GM21360 (cell line): Measurements from ENCODE around the gene INTS11.

Source experiments
- ATAC-seq: cut with Tn5 transposase; IDR thresholded peaks from one replicate; pipeline ENCODE4 v1.9.1; 2021; ENCODE audit warnings: mild to moderate bottlenecking, moderate library complexity; ENCODE audit not compliant: unreplicated experiment

INTS11 gene

GRCh38 chr1:1303736-1304135 lies 20.7 kb downstream of the INTS11 start:
- no peak for ATAC-seq

- no peak for ATAC-seq
Observed at GRCh38 chr1:1302951-1303509, 21.4 kb downstream of the INTS11 start.

- no peak for ATAC-seq
Observed at GRCh38 chr1:1302006-1302430, 22.4 kb downstream of the INTS11 start.

GRCh38 chr1:1300352-1300739 lies 24.1 kb downstream of the INTS11 start:
- no peak for ATAC-seq

- ATAC-seq, result no peak
Observed at GRCh38 chr1:1299686-1300351, 24.6 kb downstream of the INTS11 start.

GRCh38 chr1:1298861-1299685 lies 25.4 kb downstream of the INTS11 start:
- ATAC-seq, result no peak

- no peak for ATAC-seq
Observed at GRCh38 chr1:1297802-1298424, 26.5 kb downstream of the INTS11 start.

- ATAC-seq, result no peak
Observed at GRCh38 chr1:1296070-1297061, 28.1 kb downstream of the INTS11 start.

GRCh38 chr1:1295154-1295923 lies 29.1 kb downstream of the INTS11 start:
- no peak for ATAC-seq

- ATAC-seq, result no peak
Observed at GRCh38 chr1:1294250-1294890, 30.1 kb downstream of the INTS11 start.

- no peak for ATAC-seq
Observed at GRCh38 chr1:1293263-1294249, 30.9 kb downstream of the INTS11 start.

GRCh38 chr1:1292851-1293250 lies 31.6 kb downstream of the INTS11 start:
- ATAC-seq, result no peak

- ATAC-seq, result no peak
Observed at GRCh38 chr1:1292442-1292779, 32.0 kb downstream of the INTS11 start.

GRCh38 chr1:1291548-1292441 lies 32.7 kb downstream of the INTS11 start:
- ATAC-seq, result no peak

GRCh38 chr1:1291023-1291528 lies 33.4 kb downstream of the INTS11 start:
- no peak for ATAC-seq

GRCh38 chr1:1290238-1290731 lies 34.2 kb downstream of the INTS11 start:
- no peak for ATAC-seq
